Daoy (cell line): ENCODE measurements around the gene UBE2G2. TPM values are rescaled to one million over a fixed set of nuclear protein-coding genes. Genes with fewer than 3 reads are reported as not detected.
"Not testable (repeated sequence)": the region's sequence is repeated elsewhere in the genome, so short reads cannot be mapped to it uniquely, and the experiment has no call there.

ENCODE experiments used
- DNase-seq: peaks from one replicate; pipeline ENCODE4 v3.0.0-alpha.2; 2015; ENCODE audit warnings: low read depth
- total RNA-seq: library from RNA; depleted of rRNA; stranded (reverse); fragments of >200 nt; shearing (Covaris generic); gene quantifications from 2 replicates; pipeline ENCODE4 v1.2.3, GENCODE V29; 2014

Gene UBE2G2
- total RNA-seq, 1 experiment from 2014 or later = 90.1 TPM

DNA sequence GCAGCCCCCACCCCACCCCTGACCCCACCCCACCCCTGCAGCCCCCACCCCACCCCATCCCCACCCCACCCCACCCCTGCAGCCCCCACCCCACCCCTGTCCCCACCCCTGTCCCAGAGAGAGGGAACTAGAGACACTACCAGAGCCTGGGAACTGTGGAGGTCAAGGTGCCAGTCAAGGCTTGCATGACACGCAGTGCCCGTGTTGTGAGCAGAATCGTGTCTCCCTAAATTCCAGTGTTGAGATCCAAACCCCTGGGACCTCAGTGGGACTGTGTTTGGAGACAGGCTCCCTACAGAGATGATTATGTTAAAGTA lies 34.7 kb upstream of the UBE2G2 start:
- no peak for DNase-seq

DNA sequence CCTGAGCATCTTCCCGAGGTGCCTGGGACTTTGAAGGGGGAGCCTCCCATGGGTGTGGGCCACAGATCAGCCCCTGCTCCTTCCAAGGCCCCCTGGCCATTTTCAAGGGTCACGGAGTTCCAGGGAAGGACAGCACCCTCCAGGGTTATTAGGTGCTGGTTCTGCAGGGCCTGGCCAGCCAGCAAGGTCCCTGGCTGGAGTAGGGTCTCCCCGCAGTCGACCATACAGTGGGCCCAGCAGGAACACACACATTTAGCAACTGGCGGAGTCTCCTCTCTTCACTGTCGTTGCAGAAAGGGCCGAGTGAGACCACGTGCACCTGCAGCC lies 34.0 kb upstream of the UBE2G2 start:
- no peak for DNase-seq

GRCh38 chr21:44834951-44835646 lies 33.5 kb upstream of the UBE2G2 start:
- no peak for DNase-seq

DNA sequence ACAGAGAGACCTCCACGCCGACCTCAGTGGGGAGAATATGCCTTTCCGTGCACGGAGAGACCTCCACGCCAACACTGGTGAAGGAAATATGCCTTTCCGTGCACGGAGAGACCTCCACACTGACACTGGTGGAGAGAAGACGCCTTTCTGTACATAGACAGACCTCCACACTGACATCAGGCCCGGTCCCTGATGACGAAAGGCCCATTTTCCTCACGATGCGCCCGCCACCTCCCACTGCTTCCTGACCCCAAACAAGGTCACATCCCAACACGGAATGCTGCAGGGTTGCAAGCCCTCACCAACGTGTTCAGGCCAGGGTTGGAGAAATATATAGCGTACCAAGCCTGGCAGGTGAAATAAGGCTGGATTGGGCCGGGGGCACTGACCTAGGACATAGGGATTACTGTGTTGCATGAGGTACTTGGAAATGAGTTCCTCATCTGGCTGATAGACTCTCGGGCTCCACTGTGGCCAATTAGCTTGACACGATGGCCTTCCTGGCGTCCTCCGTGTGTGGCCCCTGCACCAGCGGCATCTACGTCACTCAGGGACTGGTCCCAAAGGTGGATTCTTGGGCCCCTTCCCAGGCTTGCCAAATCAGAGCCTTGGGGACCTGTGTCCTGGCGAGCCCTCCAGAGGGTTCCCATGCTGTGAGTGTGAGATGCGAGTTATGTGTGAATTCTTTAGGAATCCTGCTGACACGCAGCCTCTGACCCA lies 32.8 kb upstream of the UBE2G2 start:
- no peak for DNase-seq

DNA sequence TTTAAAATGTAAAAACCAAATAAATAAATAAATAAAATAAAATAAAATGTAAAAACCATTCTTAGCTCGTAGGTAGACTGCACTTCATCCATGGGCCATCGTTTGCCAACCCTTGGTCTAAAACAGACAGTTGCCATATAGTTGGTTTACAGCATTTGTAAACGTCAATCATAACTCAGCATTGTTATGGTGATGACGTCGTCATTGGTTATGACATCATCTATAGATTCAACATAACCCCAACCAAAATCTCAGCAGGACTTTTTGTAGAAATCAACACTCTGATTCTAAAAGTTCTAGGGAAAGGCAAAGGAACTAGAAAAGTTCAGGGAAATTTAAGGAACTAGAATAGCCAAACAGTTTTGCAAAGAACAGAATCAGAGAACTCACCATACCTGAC lies 32.0 kb upstream of the UBE2G2 start:
- no peak for DNase-seq

DNA sequence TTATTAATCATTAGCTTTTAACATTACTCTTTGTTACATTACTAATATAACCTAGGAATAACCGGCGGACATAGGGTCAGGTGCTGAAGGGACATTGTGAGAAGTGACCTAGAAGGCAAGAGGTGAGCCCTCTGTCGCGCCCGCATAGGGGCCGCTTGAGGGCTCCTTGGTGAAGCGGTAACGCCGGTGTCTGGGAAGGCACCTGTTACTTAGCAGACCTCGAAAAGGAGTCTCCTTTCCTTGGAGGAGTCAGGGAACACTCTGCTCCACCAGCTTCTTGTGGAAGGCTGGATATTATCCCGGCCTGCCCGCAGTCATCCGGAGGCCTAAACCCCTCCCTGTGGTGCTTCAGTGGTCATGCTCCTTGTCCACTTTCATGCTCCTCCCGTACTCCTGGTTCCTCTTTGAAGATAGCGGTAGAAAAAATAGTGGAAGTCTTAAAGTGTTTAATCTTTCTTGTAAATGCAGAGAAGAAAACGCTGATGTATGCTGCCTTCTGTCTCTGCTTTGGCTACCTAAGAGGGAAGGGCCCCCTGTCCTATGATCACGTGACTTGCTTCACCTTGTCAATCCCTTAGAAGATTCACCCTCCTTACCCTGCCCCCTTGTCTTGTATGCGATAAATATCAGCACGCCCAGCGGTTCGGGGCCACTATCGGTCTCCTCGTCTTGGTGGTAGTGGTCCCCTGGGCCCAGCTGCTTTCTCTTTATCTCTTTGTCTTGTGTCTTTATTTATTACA lies 31.1 kb upstream of the UBE2G2 start:
- DNase-seq = not testable (repeated sequence)

- no peak for DNase-seq
Observed at GRCh38 chr21:44831227-44831860, 29.7 kb upstream of the UBE2G2 start.

DNA sequence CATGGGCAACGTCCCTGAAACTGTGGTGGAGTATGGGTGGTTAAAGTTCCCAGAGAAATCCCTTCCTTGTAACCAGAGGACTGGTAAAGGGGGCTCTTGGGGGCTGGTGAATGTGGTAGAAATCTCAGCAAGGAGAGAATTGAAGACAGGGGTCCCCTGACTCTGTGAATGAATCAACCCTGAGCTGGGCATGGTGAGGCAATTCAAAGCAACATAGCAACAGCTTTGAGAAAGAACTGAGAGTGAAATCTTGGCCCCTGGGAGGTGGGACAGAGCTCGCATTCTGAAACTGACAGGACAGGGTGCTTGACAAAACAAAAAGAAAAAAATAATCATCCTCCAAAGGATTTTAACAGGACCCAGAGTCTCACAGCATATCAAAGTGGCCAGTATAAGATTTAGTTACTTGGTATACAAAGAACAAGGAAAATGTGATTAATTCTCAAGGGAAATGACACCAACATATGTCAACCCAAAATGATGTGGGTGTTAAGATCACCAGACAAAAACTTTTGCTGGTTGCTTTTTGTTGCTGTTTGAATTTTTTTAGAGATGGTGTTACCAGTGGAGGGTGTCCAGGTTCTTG lies 28.0 kb upstream of the UBE2G2 start:
- DNase-seq = no peak

DNA sequence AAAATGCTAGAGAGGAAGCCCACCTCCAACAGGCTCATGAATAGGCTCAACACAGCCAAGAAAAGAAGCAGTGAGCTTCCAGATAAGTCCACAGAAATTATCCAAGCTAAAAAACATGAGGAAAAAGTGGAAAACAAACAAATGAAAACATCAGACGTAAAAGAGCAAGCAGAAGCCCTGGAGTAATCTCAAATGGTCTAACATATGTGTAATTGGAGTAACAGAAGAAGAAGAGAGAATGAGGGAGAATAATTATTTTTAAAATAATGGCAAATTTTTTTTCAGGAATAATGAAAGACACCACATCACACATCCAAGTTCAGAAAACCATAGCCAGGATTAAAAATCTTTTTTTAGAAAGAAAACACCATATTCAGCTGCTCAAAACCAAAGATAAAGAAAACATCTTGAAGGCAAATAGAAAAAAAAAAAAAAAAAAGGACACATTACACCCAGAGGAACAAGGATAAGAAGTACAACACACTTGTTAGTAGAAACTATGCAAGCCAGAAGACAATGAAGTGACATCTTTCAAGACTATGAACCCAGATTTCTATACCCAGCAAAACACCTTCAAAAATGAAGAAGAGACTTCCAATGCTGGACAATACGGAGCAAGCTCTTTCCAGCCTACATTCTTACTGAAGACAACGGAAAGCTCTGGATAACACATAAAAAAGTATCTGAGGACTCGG lies 26.9 kb upstream of the UBE2G2 start:
- DNase-seq = no peak

- DNase-seq = no peak
Observed at GRCh38 chr21:44823179-44823660, 21.6 kb upstream of the UBE2G2 start.

DNA sequence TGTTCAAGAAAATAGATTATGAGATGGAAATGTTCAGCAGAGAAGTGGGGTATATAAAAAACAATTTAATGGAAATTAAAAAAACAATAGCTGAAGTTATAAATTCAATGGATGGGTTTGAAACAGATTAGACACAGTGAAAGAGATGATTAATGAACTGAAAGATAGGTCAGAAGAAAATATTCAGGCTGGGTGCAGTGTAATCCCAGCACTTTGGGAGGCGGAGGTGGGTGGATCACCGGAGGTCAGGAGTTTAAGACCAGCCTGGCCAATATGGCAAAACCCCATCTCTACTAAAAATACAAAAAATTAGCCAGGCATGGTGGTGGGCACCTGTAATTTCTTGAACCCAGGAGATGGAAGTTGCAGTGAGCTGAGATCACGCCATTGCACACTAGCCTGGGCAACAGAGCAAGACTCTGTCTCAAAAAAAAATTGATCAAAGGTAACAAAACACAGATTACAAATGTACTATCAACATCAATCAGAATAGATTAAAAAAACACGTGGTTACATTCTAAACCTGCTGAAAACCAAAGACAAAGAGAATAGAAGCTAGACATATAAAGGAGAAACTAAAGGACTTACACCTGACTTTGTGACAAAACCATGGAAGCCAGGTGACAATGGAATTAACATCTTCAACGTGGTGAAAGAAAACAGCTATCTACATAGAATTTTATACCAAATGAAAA lies 21.0 kb upstream of the UBE2G2 start:
- no peak for DNase-seq

DNA sequence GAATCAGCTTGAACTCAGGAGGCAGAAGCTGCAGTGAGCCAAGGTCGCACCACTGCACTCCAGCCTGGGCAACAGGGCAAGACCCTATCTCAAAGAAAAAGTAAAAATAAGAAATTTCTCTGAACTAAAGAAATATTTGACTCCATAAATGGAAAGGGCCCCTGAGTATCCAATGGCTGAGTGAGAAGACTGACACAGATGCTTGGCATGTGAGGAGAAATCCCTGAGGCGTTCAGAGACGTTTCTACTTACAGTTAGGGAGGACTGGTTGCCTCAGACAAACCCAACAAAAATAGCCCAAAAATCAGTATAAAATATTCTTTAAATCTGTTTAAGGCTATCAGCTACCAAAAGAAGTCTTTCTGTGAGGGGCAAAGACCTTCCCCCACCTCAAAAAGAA lies 19.2 kb upstream of the UBE2G2 start:
- DNase-seq = no peak

GRCh38 chr21:44819283-44820243 lies 17.9 kb upstream of the UBE2G2 start:
- DNase-seq = no peak

DNA sequence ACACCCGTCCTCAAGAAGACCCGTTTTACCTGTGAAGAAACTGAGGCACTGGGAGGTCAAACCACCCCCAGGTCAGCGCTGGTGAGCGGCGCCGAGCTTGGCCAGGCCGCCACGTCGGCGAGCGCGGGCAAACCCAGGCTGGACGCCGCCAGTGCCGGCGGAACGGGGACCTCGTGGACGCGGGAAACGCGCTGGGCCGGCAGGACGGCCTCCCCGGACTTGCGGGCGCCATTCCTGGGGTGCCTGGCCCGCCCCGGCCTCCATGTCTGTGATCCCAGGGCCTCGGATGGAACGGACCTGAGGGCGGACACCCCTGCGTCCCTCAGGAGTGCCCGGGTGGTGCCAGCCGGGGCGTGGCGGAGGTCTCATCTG lies 17.0 kb upstream of the UBE2G2 start:
- no peak for DNase-seq

- DNase-seq = peak; percentile 92
Observed at GRCh38 chr21:44817914-44818639, 16.5 kb upstream of the UBE2G2 start, which contains the start of gene SUMO3. Gene SUMO3, minus strand, starts transcription at chr21:44818062. Its CDS starts 94 bp downstream, at chr21:44817968.

GRCh38 chr21:44817506-44817880 lies 15.9 kb upstream of the UBE2G2 start:
- peak; percentile 95 for DNase-seq

GRCh38 chr21:44816761-44817505 lies 15.3 kb upstream of the UBE2G2 start:
- no peak for DNase-seq
